PC-9 (cell line): ENCODE results near the gene APLF.

ENCODE experiments used
- EZH2 ChIP-seq: fragments of 200-600 bp; sonication (generic); IDR thresholded peaks from 2 replicates; pipeline ENCODE4 v1.8.0; 2017; ENCODE audit warnings: antibody characterized with exemption, low read depth
- TF ChIP-seq, protein P1 (sequence below): fragments of 200-600 bp; sonication (generic); conservative IDR thresholded peaks from 2 replicates; pipeline ENCODE4 v1.6.1; 2017; ENCODE audit warnings: mixed run types, antibody characterized with exemption, mild to moderate bottlenecking, moderate library complexity

GRCh38 chr2:68467077-68467960 lies at the start of gene APLF, which contains the start of gene FBXO48:
- TF ChIP-seq, protein P1, sequence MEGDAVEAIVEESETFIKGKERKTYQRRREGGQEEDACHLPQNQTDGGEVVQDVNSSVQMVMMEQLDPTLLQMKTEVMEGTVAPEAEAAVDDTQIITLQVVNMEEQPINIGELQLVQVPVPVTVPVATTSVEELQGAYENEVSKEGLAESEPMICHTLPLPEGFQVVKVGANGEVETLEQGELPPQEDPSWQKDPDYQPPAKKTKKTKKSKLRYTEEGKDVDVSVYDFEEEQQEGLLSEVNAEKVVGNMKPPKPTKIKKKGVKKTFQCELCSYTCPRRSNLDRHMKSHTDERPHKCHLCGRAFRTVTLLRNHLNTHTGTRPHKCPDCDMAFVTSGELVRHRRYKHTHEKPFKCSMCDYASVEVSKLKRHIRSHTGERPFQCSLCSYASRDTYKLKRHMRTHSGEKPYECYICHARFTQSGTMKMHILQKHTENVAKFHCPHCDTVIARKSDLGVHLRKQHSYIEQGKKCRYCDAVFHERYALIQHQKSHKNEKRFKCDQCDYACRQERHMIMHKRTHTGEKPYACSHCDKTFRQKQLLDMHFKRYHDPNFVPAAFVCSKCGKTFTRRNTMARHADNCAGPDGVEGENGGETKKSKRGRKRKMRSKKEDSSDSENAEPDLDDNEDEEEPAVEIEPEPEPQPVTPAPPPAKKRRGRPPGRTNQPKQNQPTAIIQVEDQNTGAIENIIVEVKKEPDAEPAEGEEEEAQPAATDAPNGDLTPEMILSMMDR, result no peak
- TF ChIP-seq EZH2, result no peak
